ENCODE data around the gene GTF3A. TPM values are rescaled to one million over a fixed set of nuclear protein-coding genes. Genes with fewer than 3 reads are reported as not detected.

The GTF3A gene
- total and polyA plus RNA-seq, 9 of the 15 experiments (the other 6 are each of a cell fraction or from before 2014, with no cell fraction given) = 47.5 to 303 (median 174) TPM

DNA sequence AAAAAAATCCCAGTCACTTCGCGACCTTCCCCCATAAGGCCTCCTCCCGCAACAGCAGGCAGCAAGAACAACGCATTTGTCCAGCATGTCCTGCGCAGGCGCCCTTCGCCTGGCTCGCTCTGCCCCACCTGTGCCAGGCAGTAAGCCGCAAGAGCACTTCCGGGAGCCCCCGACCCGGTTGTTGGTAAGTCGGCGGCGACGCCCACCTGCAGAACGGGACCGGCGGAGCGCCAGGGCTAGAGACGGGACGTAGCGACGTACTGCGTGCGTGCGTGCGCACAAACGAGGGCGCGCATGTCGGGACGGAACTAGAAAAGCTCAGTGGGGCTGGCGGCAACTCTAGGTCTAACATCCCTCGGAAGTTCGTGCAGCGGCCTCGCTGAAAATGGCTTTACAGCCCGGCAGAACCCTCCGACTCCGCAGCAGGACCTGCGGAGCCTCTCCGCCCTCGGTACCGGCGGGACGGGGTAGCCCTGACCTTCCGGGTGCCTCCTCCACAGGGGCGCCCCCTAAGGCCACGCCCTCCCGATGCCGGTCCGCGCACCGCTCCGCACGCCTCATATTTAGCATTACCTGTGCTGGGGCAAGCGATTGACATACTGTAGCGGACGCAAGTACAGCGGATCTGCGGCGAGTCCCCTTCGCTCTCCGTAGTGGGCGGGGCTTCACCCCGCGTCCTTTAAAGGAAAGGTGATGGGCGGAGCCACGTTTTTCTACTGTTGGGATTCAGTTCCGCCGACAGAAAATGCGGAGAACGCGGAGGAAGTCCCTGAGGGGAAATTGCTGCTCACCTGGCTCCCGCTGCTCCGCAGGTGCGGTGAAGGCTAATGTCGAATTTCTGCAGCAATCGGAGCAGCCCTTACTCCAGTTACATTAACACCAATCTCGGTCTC, 25.8 kb downstream of the GTF3A start, which contains the start of gene MTIF3 (continued):
- TF ChIP-seq NFATC3 (IDR thresholded peaks at IDR 0.05) (no peak), NEUROD1 (IDR thresholded peaks at IDR 0.05; ENCODE audit: borderline replicate concordance, low read depth, low read length, partially characterized antibody) (no peak), DMBX1 (CRISPR knock-in tag; IDR thresholded peaks at IDR 0.05; ENCODE audit: borderline replicate concordance) (no peak), SMAD2 (IDR thresholded peaks at IDR 0.05; ENCODE audit: low read depth, low read length) (no peak), ZC3H8 (IDR thresholded peaks at IDR 0.05) (no peak), BMI1 (IDR thresholded peaks at IDR 0.05; ENCODE audit: low read length) (no peak), CC2D1A (IDR thresholded peaks at IDR 0.05) (no peak), FOXK1 (CRISPR knock-in tag; IDR thresholded peaks at IDR 0.05; ENCODE audit: borderline replicate concordance) (no peak), SMAD4 (CRISPR knock-in tag; conservative IDR thresholded peaks at IDR 0.05) (no peak; the same call in 1 of the 2 replicates), ZNF780A (CRISPR knock-in tag; IDR thresholded peaks at IDR 0.05) (no peak), POLR2AphosphoS2 (IDR thresholded peaks at IDR 0.05; ENCODE audit: low read length) (no peak)
- TF ChIP-seq, protein P1, sequence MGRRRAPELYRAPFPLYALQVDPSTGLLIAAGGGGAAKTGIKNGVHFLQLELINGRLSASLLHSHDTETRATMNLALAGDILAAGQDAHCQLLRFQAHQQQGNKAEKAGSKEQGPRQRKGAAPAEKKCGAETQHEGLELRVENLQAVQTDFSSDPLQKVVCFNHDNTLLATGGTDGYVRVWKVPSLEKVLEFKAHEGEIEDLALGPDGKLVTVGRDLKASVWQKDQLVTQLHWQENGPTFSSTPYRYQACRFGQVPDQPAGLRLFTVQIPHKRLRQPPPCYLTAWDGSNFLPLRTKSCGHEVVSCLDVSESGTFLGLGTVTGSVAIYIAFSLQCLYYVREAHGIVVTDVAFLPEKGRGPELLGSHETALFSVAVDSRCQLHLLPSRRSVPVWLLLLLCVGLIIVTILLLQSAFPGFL (CRISPR knock-in tag; IDR thresholded peaks at IDR 0.05) = no peak
- TF ChIP-seq, protein P2, sequence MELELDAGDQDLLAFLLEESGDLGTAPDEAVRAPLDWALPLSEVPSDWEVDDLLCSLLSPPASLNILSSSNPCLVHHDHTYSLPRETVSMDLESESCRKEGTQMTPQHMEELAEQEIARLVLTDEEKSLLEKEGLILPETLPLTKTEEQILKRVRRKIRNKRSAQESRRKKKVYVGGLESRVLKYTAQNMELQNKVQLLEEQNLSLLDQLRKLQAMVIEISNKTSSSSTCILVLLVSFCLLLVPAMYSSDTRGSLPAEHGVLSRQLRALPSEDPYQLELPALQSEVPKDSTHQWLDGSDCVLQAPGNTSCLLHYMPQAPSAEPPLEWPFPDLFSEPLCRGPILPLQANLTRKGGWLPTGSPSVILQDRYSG (tag; conservative IDR thresholded peaks at IDR 0.05; ENCODE audit: low read depth) = no peak
- TF ChIP-seq, protein P3, sequence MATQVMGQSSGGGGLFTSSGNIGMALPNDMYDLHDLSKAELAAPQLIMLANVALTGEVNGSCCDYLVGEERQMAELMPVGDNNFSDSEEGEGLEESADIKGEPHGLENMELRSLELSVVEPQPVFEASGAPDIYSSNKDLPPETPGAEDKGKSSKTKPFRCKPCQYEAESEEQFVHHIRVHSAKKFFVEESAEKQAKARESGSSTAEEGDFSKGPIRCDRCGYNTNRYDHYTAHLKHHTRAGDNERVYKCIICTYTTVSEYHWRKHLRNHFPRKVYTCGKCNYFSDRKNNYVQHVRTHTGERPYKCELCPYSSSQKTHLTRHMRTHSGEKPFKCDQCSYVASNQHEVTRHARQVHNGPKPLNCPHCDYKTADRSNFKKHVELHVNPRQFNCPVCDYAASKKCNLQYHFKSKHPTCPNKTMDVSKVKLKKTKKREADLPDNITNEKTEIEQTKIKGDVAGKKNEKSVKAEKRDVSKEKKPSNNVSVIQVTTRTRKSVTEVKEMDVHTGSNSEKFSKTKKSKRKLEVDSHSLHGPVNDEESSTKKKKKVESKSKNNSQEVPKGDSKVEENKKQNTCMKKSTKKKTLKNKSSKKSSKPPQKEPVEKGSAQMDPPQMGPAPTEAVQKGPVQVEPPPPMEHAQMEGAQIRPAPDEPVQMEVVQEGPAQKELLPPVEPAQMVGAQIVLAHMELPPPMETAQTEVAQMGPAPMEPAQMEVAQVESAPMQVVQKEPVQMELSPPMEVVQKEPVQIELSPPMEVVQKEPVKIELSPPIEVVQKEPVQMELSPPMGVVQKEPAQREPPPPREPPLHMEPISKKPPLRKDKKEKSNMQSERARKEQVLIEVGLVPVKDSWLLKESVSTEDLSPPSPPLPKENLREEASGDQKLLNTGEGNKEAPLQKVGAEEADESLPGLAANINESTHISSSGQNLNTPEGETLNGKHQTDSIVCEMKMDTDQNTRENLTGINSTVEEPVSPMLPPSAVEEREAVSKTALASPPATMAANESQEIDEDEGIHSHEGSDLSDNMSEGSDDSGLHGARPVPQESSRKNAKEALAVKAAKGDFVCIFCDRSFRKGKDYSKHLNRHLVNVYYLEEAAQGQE (IDR thresholded peaks at IDR 0.05; ENCODE audit: borderline replicate concordance) = no peak
- TF ChIP-seq, protein P3 (CRISPR knock-in tag; IDR thresholded peaks at IDR 0.05; ENCODE audit: low read depth) = no peak
- TF ChIP-seq, protein P4, sequence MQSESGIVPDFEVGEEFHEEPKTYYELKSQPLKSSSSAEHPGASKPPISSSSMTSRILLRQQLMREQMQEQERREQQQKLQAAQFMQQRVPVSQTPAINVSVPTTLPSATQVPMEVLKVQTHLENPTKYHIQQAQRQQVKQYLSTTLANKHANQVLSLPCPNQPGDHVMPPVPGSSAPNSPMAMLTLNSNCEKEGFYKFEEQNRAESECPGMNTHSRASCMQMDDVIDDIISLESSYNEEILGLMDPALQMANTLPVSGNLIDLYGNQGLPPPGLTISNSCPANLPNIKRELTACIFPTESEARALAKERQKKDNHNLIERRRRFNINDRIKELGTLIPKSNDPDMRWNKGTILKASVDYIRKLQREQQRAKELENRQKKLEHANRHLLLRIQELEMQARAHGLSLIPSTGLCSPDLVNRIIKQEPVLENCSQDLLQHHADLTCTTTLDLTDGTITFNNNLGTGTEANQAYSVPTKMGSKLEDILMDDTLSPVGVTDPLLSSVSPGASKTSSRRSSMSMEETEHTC (IDR thresholded peaks at IDR 0.05) = no peak

All from K562 (cell line).